Measurements from ENCODE around the gene SELENOF. TPM values are rescaled to one million over a fixed set of nuclear protein-coding genes. Genes with fewer than 3 reads are reported as not detected.

Gene SELENOF
- total and polyA plus RNA-seq, 7 donors, result 56.2 to 91.4 (median 65.1) TPM

DNA sequence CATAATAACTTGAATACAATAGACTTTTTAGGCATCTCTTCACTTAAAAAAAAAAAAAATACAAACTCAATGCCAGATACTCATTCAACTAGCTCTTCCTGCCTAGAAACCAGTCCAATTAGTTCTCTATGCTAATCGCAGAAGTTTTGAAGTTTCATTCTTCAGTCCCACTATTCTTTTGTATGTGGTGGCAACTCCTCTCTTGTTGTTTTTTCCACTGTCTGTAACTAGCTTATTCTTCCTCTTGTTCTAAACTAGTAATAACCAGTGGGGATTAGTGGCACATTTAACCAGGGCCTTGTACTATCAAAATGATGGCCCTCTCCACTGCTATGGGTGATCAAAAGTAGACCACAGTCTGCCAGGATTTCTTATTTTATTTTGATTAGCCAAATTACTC is 52.5 kb downstream of the SELENOF start:
- Histone ChIP-seq H3K4me1 (no peaks in the 10 kb centered on the region), H3K9me3 (no peaks in the 10 kb centered on the region), H3K36me3 (ENCODE audit: insufficient read depth in 1 of 2, low read depth in 1 of 2) (peaks cover 0 to 14% of the 10 kb centered on the region in 2 donors), H3K4me3 (no peak overlapping the region), H3K27me3 (ENCODE audit: insufficient read depth in 3 of 3, low read length in 2 of 3) (no peaks in the 10 kb centered on the region), H3K27ac (no peak overlapping the region)
- no peak for TF ChIP-seq CTCF (IDR thresholded peaks at IDR 0.05)
- whole genome bisulfite sequencing, 3 donors, result 91 to 97% (median 94%) methylated on average over 1 of the region's 1 CpG
- intact Hi-C loops (cut with DNase I), result no loop called here
- ATAC-seq (no peak), DNase-seq (no peak)

DNA sequence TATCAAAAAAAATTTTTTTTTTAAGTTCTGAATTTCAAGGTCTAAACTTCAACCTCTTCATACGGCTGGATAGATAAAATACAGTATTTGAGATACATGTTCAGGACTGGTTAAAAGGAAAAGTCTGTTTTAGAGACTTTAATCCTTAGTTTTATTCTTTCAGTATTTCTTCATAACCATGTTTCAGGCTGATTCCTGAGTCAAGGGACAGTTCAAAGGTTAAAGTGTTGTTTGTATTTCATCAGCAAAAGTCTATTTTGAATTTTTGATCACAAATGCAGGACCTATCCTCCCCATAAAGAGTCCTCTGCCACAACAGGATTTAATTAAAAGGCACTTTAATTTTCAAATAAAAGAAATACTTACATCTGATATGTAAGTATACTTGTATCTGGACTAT is 53.5 kb downstream of the SELENOF start:
- DNase-seq, result no peak
- no peak overlapping the region for H3K4me3 ChIP-seq
- H3K9me3 ChIP-seq, result no peaks in the 10 kb centered on the region
- no peaks in the 10 kb centered on the region for H3K27me3 ChIP-seq (ENCODE audit: insufficient read depth in 3 of 3, low read length in 2 of 3)
- no peak for TF ChIP-seq CTCF (IDR thresholded peaks at IDR 0.05)
- H3K4me1 ChIP-seq, result no peaks in the 10 kb centered on the region
- intact Hi-C loops (cut with DNase I), result no loop called here
- peaks cover 0 to 14% of the 10 kb centered on the region in 2 donors for H3K36me3 ChIP-seq (ENCODE audit: insufficient read depth in 1 of 2, low read depth in 1 of 2)
- ATAC-seq, result no peak
- 86 to 98% (median 91%) methylated on average over 1 of the region's 1 CpG for WGBS, 3 donors
- no peak overlapping the region for H3K27ac ChIP-seq

- no peak for DNase-seq
- H3K27me3 ChIP-seq (ENCODE audit: insufficient read depth in 3 of 3, low read length in 2 of 3), result no peaks in the 10 kb centered on the region
- H3K4me1 ChIP-seq, result no peaks in the 10 kb centered on the region
- no peak for ATAC-seq
- peaks cover 0 to 14% of the 10 kb centered on the region in 2 donors for H3K36me3 ChIP-seq (ENCODE audit: insufficient read depth in 1 of 2, low read depth in 1 of 2)
- H3K4me3 ChIP-seq, result no peak overlapping the region
- H3K27ac ChIP-seq, result no peak overlapping the region
- H3K9me3 ChIP-seq, result no peaks in the 10 kb centered on the region
- intact Hi-C loops (cut with DNase I), result no loop called here
- 96 to 97% (median 97%) methylated on average over 2 of the region's 2 CpGs for WGBS, 3 donors
- TF ChIP-seq CTCF (IDR thresholded peaks at IDR 0.05), result no peak
These were observed 53.9 kb downstream of the SELENOF start for GRCh38 chr1:86860020-86860419.

DNA sequence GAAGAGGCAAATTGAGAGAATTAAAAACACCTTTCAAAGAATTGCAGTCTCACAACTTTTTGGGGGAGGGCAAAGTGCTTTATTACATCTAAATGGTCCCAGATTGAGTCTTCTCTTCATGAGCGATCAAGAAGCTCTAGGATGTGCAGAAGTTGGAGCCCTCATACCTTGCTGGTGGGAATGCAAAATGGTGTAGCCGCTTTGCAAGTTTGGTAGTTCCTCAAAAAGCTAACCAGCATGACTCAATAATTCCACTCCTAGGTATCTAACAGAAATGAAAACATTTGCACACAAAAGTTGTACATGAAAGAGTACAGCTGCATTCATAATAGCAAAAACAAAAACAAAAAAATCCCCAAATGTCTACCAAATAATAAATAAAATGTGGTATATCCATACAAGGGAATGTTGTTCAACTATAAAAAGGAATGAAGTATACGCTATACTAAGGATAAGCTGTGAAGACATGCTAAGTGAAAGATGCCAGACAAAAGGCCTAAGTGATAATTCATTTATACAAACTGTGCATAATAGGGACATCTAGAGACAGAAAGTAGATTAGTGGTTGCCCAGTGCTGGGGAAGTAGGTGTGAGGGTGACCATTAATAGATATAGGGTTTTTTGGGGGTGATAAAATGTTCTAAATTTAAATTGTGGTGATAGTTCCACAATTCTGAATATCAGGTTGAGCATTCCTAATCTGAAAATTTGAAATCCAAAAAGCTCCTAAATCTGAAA is 55.2 kb downstream of the SELENOF start:
- no peak for ATAC-seq
- Histone ChIP-seq H3K9me3 (no peaks in the 10 kb centered on the region), H3K4me3 (no peak overlapping the region), H3K36me3 (ENCODE audit: insufficient read depth in 1 of 2, low read depth in 1 of 2) (peaks cover 0 to 14% of the 10 kb centered on the region in 2 donors), H3K27ac (no peak overlapping the region), H3K27me3 (ENCODE audit: insufficient read depth in 3 of 3, low read length in 2 of 3) (no peaks in the 10 kb centered on the region), H3K4me1 (no peaks in the 10 kb centered on the region)
- intact Hi-C loops (cut with DNase I), result no loop called here
- TF ChIP-seq CTCF (IDR thresholded peaks at IDR 0.05), result no peak
- DNase-seq, result no peak
- 95 to 99% (median 98%) methylated on average over 3 of the region's 3 CpGs for WGBS, 3 donors

- no peak overlapping the region for H3K4me3 ChIP-seq
- intact Hi-C loops (cut with DNase I), result no loop called here
- DNase-seq, result no peak
- H3K4me1 ChIP-seq, result no peaks in the 10 kb centered on the region
- no peak for TF ChIP-seq CTCF (IDR thresholded peaks at IDR 0.05)
- H3K9me3 ChIP-seq, result no peaks in the 10 kb centered on the region
- H3K36me3 ChIP-seq (ENCODE audit: insufficient read depth in 1 of 2, low read depth in 1 of 2), result no peaks in the 10 kb centered on the region
- H3K27ac ChIP-seq, result no peak overlapping the region
- no peaks in the 10 kb centered on the region for H3K27me3 ChIP-seq (ENCODE audit: insufficient read depth in 3 of 3, low read length in 2 of 3)
- WGBS, 3 donors, result 84 to 94% (median 90%) methylated on average over 6 of the region's 6 CpGs
- no peak for ATAC-seq
These were observed 57.7 kb downstream of the SELENOF start for GRCh38 chr1:86856196-86856595.
